ENCODE measurements around the gene ALG12.
"Not testable (repeated sequence)": the region's sequence is repeated elsewhere in the genome, so short reads cannot be mapped to it uniquely, and the experiment has no call there.

Gene ALG12

DNA sequence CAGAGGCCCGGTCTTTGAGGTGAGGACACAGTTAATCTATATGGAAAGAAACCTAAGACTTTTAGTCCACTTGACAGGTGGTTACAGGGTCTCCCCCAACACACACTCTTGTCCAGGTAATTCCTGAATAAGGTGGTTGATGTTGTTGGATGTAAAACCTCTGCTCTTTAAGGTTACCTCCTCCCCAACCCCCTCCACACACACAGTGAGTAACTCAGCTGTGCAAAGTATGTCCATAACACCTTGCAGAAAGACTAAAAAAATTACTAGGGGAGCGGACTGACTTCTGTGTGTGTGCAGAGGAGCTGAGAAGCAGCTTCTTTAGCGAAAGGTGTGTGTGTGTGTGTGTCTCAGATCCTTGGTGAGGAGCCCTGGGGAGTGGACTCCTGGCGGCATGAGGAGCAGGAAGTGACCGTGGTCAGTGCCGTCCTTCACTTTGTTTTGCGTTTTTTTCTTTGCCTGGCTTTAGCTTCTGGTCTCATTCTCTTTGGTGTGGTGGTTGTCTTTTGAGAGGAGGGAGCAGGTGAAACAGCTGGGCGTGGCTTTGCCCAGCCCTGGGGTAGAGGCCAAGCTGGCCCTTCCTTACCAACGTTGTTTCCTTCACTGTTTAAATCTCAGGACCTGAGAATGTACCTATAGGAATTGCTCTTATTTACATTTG lies 62.9 kb downstream of the ALG12 start:
- 78 to 85% methylated on average over 6 to 8 of the region's 9 CpGs for WGBS, 2 experiments (ENCODE audit: insufficient coverage in 2 of 2)
- peaks cover 15% of the 10 kb centered on the region for H3K4me1 ChIP-seq (ENCODE audit: control insufficient read depth, insufficient read depth, low read length, poor library complexity, severe bottlenecking)
- H3K36me3 ChIP-seq (ENCODE audit: control insufficient read depth, insufficient read depth, low read length): peaks cover 16% of the 10 kb centered on the region
- no peaks in the 10 kb centered on the region for H3K9me3 ChIP-seq (ENCODE audit: control insufficient read depth, low read length)
- peak overlapping the region; percentile 10 for H3K27ac ChIP-seq (ENCODE audit: low read depth, low read length, severe bottlenecking)
- peak overlapping the region; percentile 69 for H3K4me3 ChIP-seq (ENCODE audit: extremely low read depth, insufficient read depth, low read length, poor library complexity, severe bottlenecking)

DNA sequence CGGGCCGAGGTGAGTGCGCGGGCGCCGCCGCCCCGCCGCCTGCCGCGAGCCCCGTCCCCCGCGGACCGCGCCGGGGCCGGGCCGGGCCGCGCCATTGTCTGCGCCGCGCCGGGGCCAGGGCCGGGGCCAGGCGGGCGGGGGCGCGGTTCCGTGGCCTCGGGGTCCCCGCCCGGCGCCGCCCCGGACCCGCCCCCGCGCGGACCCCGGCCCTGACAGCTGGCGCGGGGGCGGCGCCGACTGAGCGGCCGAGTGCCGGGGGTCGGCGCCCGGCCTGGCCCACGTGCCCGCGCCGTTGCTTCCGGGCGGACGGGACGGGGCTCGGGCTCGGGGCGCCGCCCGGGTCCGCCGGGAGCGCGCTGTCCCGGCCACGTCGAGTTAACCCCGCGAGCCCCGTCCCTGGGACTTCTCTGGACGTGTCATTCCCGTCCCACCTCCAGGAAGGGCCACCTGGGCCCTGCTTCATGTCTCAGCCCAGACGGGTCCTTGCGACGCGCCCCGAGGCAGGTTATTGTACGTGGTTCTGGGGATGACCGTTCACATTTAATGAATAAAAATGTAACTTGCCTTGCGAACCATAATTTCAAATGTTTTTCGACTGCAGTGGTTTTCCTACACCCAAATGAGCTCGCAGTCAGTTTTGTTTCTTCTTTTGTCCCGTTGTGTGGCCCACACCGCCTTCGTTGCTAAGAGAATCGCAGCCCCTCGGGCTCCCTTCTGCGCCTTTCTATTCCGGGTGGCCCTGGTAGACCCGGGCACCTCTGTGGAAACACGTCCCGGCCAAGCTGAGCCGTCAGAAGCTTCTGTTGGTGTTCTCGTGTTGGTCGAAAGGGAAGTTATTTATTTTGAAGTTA lies 64.0 kb downstream of the ALG12 start:
- WGBS, 2 experiments (ENCODE audit: insufficient coverage in 2 of 2): 0% methylated on average over 60 to 79 of the region's 101 CpGs
- Histone ChIP-seq H3K36me3 (ENCODE audit: control insufficient read depth, insufficient read depth, low read length) (peaks cover 16% of the 10 kb centered on the region), H3K4me3 (ENCODE audit: extremely low read depth, insufficient read depth, low read length, poor library complexity, severe bottlenecking) (peak overlapping the region; percentile 69), H3K9me3 (ENCODE audit: control insufficient read depth, low read length) (no peaks in the 10 kb centered on the region), H3K27ac (ENCODE audit: low read depth, low read length, severe bottlenecking) (peak overlapping the region; percentile 43), H3K4me1 (ENCODE audit: control insufficient read depth, insufficient read depth, low read length, poor library complexity, severe bottlenecking) (peaks cover 21% of the 10 kb centered on the region)

- Histone ChIP-seq H3K27ac (ENCODE audit: low read depth, low read length, severe bottlenecking) (peak within 1 kb of the TSS; percentile 57), H3K4me1 (ENCODE audit: control insufficient read depth, insufficient read depth, low read length, poor library complexity, severe bottlenecking) (peaks cover 21% of the 10 kb centered on the region)
- 1 to 2% methylated on average over 86 to 100 of the region's 127 CpGs for WGBS, 2 experiments (ENCODE audit: insufficient coverage in 2 of 2)
Measured at GRCh38 chr22:49852898-49853894, 65.0 kb downstream of the ALG12 start, which contains the start of gene ZBED4. Gene ZBED4 (plus strand): TSS chr22:49853844. CDS start chr22:49883663, 29,819 bp downstream.

GRCh38 chr22:49852568-49852897 lies 65.7 kb downstream of the ALG12 start:
- WGBS, 2 experiments (ENCODE audit: insufficient coverage in 2 of 2): 61 to 68% methylated on average over 10 to 13 of the region's 13 CpGs
- not testable (repeated sequence) for H3K36me3 ChIP-seq (ENCODE audit: control insufficient read depth, insufficient read depth, low read length); H3K9me3 ChIP-seq (ENCODE audit: control insufficient read depth, low read length); H3K27ac ChIP-seq (ENCODE audit: low read depth, low read length, severe bottlenecking)
- H3K4me1 ChIP-seq (ENCODE audit: control insufficient read depth, insufficient read depth, low read length, poor library complexity, severe bottlenecking): peaks cover 25% of the 10 kb centered on the region
- H3K4me3 ChIP-seq (ENCODE audit: extremely low read depth, insufficient read depth, low read length, poor library complexity, severe bottlenecking): peak overlapping the region; percentile 74

More at GRCh38 chr22:49852898-49853894, 65.0 kb downstream of the ALG12 start, which contains the start of gene ZBED4:
- Histone ChIP-seq H3K36me3 (ENCODE audit: control insufficient read depth, insufficient read depth, low read length) (peaks cover 5% of the 10 kb centered on the region), H3K9me3 (ENCODE audit: control insufficient read depth, low read length) (no peaks in the 10 kb centered on the region), H3K4me3 (ENCODE audit: extremely low read depth, insufficient read depth, low read length, poor library complexity, severe bottlenecking) (peak within 1 kb of the TSS; percentile 74)

DNA sequence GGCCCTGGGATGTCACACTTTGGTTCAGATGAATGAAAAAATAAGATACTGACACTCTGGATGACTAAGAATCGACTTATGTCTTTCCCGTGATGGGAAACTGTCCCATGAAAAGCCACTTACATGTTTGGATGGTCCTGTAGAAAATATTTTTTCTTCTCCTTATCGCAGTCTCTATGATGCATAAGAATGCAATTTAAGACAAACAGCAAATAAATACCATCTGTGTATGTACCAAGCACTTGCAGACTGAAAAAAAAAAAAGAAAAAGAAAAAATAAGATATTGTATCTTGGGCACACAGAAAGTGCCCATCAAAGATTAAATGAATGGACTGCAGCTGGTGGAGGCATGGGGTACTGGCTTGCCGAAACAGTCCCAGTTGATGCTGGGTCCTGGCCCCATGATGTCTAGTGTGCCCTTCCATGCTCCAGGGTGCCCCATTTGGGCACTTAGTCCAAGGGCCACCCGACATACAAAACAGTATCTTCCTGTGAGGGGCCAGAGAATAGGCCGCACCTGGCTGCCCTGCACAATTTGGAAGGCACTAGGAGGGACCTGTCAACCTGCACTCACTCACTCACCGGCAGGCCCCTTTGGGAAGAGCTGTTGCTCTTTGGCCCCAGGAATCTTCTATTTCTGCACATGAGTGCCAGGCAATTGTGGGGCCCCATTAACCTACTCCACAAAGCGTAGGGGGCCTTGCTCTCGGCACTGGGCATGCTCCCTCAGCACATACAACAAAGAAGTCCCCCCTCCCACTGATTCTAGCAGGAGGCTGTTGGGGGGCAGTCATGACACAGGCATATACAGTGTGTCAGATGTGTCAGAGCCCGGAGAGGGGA lies 67.1 kb downstream of the ALG12 start:
- WGBS, 2 experiments (ENCODE audit: insufficient coverage in 2 of 2): 67 to 79% methylated on average over 6 to 7 of the region's 10 CpGs
- H3K4me3 ChIP-seq (ENCODE audit: extremely low read depth, insufficient read depth, low read length, poor library complexity, severe bottlenecking): no peak overlapping the region
- no peak overlapping the region for H3K27ac ChIP-seq (ENCODE audit: low read depth, low read length, severe bottlenecking)
- no peaks in the 10 kb centered on the region for H3K9me3 ChIP-seq (ENCODE audit: control insufficient read depth, low read length)
- H3K4me1 ChIP-seq (ENCODE audit: control insufficient read depth, insufficient read depth, low read length, poor library complexity, severe bottlenecking): peaks cover 24% of the 10 kb centered on the region
- peaks cover 1% of the 10 kb centered on the region for H3K36me3 ChIP-seq (ENCODE audit: control insufficient read depth, insufficient read depth, low read length)

All from mesodermal cell (in vitro differentiated cells).